Adrenal gland (tissue), 5 donors: ENCODE data around the gene ERC1.

Source experiments
- POLR2A ChIP-seq, 2 donors: fragments of 450-650 bp; IDR thresholded peaks; one replicate each; pipeline ENCODE4 v1.6.1; 2017; ENCODE audit warnings: antibody characterized with exemption in 2 of 2, mild to moderate bottlenecking in 2 of 2, moderate library complexity in 1 of 2
- TF ChIP-seq, protein P1 (sequence below), 6 experiments: fragments of 450-650 bp in 4 of 6; fragments of 200-600 bp in 2 of 6; sonication (generic) in 1 of 6; IDR thresholded peaks; 1 replicate in 5 of 6; 2 replicates in 1 of 6; pipeline versions ENCODE4 v1.5.1 to v1.8.0; 2016 to 2021; ENCODE audit warnings: antibody characterized with exemption in 6 of 6, mild to moderate bottlenecking in 2 of 6, moderate library complexity in 1 of 6
- donor health status: DM: no; HTN: no; CAD: no.

GRCh38 chr12:990661-991349 is at the start of gene ERC1:
- TF ChIP-seq, protein P1, sequence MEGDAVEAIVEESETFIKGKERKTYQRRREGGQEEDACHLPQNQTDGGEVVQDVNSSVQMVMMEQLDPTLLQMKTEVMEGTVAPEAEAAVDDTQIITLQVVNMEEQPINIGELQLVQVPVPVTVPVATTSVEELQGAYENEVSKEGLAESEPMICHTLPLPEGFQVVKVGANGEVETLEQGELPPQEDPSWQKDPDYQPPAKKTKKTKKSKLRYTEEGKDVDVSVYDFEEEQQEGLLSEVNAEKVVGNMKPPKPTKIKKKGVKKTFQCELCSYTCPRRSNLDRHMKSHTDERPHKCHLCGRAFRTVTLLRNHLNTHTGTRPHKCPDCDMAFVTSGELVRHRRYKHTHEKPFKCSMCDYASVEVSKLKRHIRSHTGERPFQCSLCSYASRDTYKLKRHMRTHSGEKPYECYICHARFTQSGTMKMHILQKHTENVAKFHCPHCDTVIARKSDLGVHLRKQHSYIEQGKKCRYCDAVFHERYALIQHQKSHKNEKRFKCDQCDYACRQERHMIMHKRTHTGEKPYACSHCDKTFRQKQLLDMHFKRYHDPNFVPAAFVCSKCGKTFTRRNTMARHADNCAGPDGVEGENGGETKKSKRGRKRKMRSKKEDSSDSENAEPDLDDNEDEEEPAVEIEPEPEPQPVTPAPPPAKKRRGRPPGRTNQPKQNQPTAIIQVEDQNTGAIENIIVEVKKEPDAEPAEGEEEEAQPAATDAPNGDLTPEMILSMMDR (IDR thresholded peaks at IDR 0.05): peak in 2 of 6 experiments; percentile 6 to 12
- peak; percentile 52 to 92 for TF ChIP-seq POLR2A (IDR thresholded peaks at IDR 0.05)
